WI38 (cell line): ENCODE data around the gene HERC3.

Experiments used
- H3K4me3 ChIP-seq: 2 replicates; pipeline ENCODE4 v1.5.1; 2011; ENCODE audit warnings: low read depth, mild to moderate bottlenecking, control low read depth, low read length
- CTCF ChIP-seq: IDR thresholded peaks from 2 replicates; pipeline ENCODE4 v1.5.1; 2012; ENCODE audit warnings: low read depth, mild to moderate bottlenecking, control low read depth, low read length

Gene HERC3

GRCh38 chr4:88719381-88719780, 127.1 kb downstream of the HERC3 start:
- H3K4me3 ChIP-seq = no peak overlapping the region
- no peak for TF ChIP-seq CTCF

DNA sequence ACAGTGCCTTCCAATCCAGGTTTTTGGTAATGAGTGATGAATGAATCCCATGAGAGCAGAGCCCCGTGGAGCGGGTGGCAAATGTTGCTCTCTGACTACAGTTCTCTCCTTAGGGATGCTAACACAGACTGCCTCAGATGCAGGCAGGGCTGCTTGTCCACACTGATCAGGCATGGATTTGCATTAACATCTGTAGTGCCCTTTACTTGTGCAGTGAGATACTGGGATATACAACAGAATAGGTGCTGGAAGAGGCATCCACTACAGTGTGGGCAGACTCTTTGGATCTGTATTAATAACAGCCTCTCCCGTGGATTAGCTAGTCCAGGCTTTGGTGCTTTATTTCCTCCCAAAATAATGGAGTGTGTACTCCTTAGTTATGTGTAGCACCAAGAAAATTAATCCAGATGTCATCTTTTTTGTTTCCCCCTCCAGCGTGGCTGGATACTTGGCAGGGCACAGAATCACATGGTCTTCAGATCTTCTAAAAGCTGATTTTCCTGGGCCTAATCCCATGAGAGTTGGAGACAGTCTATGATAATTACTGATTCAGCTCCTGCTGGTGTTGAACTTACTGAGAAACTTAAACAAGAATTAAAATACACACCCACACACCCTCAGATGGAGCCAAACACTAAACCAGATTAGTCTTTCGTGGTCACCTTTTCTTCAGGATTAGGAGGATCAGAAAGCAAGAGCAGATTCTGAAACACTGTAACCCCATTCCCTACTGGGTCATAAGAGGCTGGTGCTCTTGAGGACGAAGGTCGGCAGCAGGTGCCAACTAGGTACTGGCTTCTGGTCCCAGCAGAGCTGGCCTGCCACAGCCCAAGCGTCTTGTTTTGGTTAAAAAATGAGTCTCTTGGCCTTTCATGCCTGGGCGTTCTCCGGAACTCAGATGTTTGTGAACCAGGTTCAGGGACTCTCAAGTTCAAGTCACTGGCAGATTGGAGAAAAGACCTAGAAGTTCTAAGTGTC, 128.5 kb downstream of the HERC3 start:
- no peak for TF ChIP-seq CTCF
- no peak overlapping the region for H3K4me3 ChIP-seq

DNA sequence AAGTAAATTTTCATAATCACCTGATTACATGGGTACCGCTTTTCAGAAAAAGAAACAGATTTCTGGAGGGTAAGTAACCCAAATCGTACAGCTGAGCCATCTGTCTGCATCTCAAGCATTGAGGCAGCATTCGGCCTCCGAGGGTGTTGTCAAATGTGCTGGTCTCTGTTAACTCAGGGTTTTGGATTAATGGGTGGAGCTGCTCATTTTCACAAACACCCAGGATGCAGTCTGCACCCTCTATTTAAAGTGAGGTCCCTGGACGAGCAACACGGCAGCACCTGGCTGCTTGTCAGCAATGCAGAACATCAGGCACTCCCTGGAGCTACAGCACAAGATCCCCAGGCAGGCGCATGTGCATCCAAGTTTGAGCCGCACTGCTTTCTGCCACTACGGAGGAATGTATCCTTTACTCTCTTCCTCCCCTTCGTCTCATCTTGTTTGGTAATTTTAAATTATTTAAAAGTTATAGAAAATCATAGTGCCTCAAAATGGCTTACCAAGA, 130.0 kb downstream of the HERC3 start:
- no peak overlapping the region for H3K4me3 ChIP-seq
- TF ChIP-seq CTCF = no peak

- TF ChIP-seq CTCF = no peak
These were observed 130.5 kb downstream of the HERC3 start for GRCh38 chr4:88722828-88723227.

GRCh38 chr4:88724406-88724805, 132.1 kb downstream of the HERC3 start:
- no peak for TF ChIP-seq CTCF
- H3K4me3 ChIP-seq = no peak overlapping the region

More at GRCh38 chr4:88722828-88723227, 130.5 kb downstream of the HERC3 start:
- no peak overlapping the region for H3K4me3 ChIP-seq

- H3K4me3 ChIP-seq = no peak overlapping the region
- TF ChIP-seq CTCF = no peak
These were observed 132.9 kb downstream of the HERC3 start for GRCh38 chr4:88725143-88725542.

DNA sequence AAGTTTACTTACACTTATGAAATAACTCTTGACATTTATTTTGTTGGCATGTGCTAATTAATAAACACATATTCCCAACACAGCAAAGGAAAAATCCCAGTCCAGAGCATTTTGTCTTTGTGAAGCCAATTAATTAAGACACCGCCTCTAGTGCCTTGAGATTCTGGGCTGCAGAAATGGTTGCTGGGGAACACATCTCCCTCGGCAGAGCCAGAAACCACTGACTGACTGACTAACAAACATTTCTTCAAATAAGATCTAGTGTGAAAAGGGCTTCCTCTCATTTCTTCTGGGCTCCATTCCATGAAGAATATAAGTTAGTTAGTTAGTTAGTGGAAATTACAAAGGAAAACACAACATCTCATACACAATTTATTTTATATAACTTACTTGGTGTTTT, 133.7 kb downstream of the HERC3 start:
- H3K4me3 ChIP-seq = no peak overlapping the region
- no peak for TF ChIP-seq CTCF
